ENCODE results near the gene JMJD1C.

- no peak for TF ChIP-seq CTCF (conservative IDR thresholded peaks at IDR 0.05; ENCODE audit: low read length)
- no peak for TF ChIP-seq EZH2phosphoT487 (IDR thresholded peaks at IDR 0.05; ENCODE audit: borderline replicate concordance)
Observed at GRCh38 chr10:63503395-63503794, 37.6 kb upstream of the JMJD1C start.

Data from Loucy (cell line).